CD14-positive monocyte (primary cell): ENCODE data around the gene ZNF423. TPM values are rescaled to one million over a fixed set of nuclear protein-coding genes. Genes with fewer than 3 reads are reported as not detected.
A peak's percentile ranks its signal among the peaks of the same experiment; 100 is the strongest.

Experiments
- DNase-seq, 3 donors: peaks; one replicate each; pipeline ENCODE4 v3.0.0-alpha.2; 2011 to 2022
- H2AFZ ChIP-seq: 2 replicates; pipeline ENCODE4 v1.6.0; 2012; ENCODE audit warnings: mild to moderate bottlenecking, low read depth, low read length, inconsistent platforms; ENCODE audit not compliant: insufficient read depth, poor library complexity, severe bottlenecking
- H3K27ac ChIP-seq, 2 donors: 1 replicate in 1 of 2; 2 replicates in 1 of 2; pipeline ENCODE4 v1.5.1; 2012 to 2013; ENCODE audit warnings: low read length in 2 of 2, control low read depth in 1 of 2, inconsistent platforms in 1 of 2, low read depth in 1 of 2, mild to moderate bottlenecking in 1 of 2
- H3K27me3 ChIP-seq, 2 donors: one replicate each; pipeline versions ENCODE4 v1.6.0 to v1.6.1; 2011 to 2013; ENCODE audit warnings: low read length in 2 of 2; ENCODE audit not compliant: control insufficient read depth in 2 of 2, insufficient read depth in 2 of 2
- H3K36me3 ChIP-seq, 2 donors: replicated peaks in 1 of 2; 1 replicate in 1 of 2; 2 replicates in 1 of 2; pipeline versions ENCODE4 v1.5.1 to v1.6.1; 2012 to 2013; ENCODE audit warnings: low read length in 2 of 2, control low read depth in 1 of 2, inconsistent platforms in 1 of 2, mild to moderate bottlenecking in 1 of 2; ENCODE audit not compliant: insufficient read depth in 2 of 2, control insufficient read depth in 1 of 2
- H3K4me1 ChIP-seq, 2 donors: 1 replicate in 1 of 2; 2 replicates in 1 of 2; pipeline versions ENCODE4 v1.5.1 to v1.6.1; 2012 to 2013; ENCODE audit warnings: low read length in 2 of 2, control low read depth in 1 of 2, inconsistent platforms in 1 of 2, mild to moderate bottlenecking in 1 of 2, moderate library complexity in 1 of 2; ENCODE audit not compliant: insufficient read depth in 2 of 2, control insufficient read depth in 1 of 2
- H3K4me2 ChIP-seq: replicated peaks from 2 replicates; pipeline ENCODE3; 2012; ENCODE audit warnings: low read length, moderate library complexity, mild to moderate bottlenecking; ENCODE audit not compliant: poor library complexity, severe bottlenecking; ENCODE audit errors: extremely low read depth
- H3K4me3 ChIP-seq, 3 experiments: fragments of 200-600 bp in 1 of 3; sonication (generic) in 1 of 3; replicated peaks in 1 of 3; 1 replicate in 2 of 3; 2 replicates in 1 of 3; pipeline ENCODE4 v1.5.1; 2011 to 2013; ENCODE audit warnings: low read length in 3 of 3, mild to moderate bottlenecking in 3 of 3, control low read depth in 2 of 3, low read depth in 2 of 3, inconsistent platforms in 1 of 3, moderate library complexity in 1 of 3
- H3K79me2 ChIP-seq: 2 replicates; pipeline ENCODE4 v1.6.0; 2012; ENCODE audit warnings: mild to moderate bottlenecking, control low read depth, inconsistent platforms, low read length, moderate library complexity; ENCODE audit not compliant: insufficient read depth
- H3K9ac ChIP-seq: 2 replicates; pipeline ENCODE4 v1.6.0; 2017; ENCODE audit warnings: low read length, mild to moderate bottlenecking; ENCODE audit not compliant: insufficient read depth, poor library complexity, severe bottlenecking
- H3K9me3 ChIP-seq, 2 donors: replicated peaks in 1 of 2; 1 replicate in 1 of 2; 2 replicates in 1 of 2; pipeline versions ENCODE4 v1.5.1 to v1.6.1; 2012 to 2013; ENCODE audit warnings: low read length in 2 of 2, control low read depth in 1 of 2; ENCODE audit not compliant: control insufficient read depth in 1 of 2, insufficient read depth in 1 of 2
- H4K20me1 ChIP-seq: 2 replicates; pipeline ENCODE4 v1.6.0; 2012; ENCODE audit warnings: mild to moderate bottlenecking, low read length, control low read depth, moderate library complexity; ENCODE audit not compliant: insufficient read depth
- H3K27ac Mint-ChIP-seq, 7 donors: one replicate each; pipeline ENCODE4 v1.8.0; 2020; ENCODE audit warnings: mild to moderate bottlenecking in 7 of 7, mixed read lengths in 7 of 7, moderate library complexity in 6 of 7, inconsistent platforms in 2 of 7
- H3K27me3 Mint-ChIP-seq, 3 donors: one replicate each; pipeline ENCODE4 v1.8.0; 2021 to 2022; ENCODE audit warnings: low read depth in 3 of 3, mild to moderate bottlenecking in 3 of 3, mixed read lengths in 3 of 3, moderate library complexity in 3 of 3, inconsistent platforms in 1 of 3
- H3K36me3 Mint-ChIP-seq, 2 donors: one replicate each; pipeline ENCODE4 v1.8.0; 2020; ENCODE audit warnings: mixed read lengths in 2 of 2, inconsistent platforms in 1 of 2, mild to moderate bottlenecking in 1 of 2
- H3K4me1 Mint-ChIP-seq: one replicate; pipeline ENCODE4 v1.8.0; 2020; ENCODE audit warnings: mild to moderate bottlenecking, mixed read lengths
- H3K4me3 Mint-ChIP-seq, 2 donors: one replicate each; pipeline ENCODE4 v1.8.0; 2020; ENCODE audit warnings: mild to moderate bottlenecking in 2 of 2, mixed read lengths in 2 of 2, moderate library complexity in 1 of 2
- H3K9me3 Mint-ChIP-seq, 7 donors: one replicate each; pipeline ENCODE4 v1.8.0; 2020 to 2022; ENCODE audit warnings: mixed read lengths in 7 of 7, mild to moderate bottlenecking in 6 of 7, moderate library complexity in 6 of 7, inconsistent platforms in 2 of 7
- WGBS: methylation state at CpG from one replicate; pipeline ENCODE4 v1.1.5; 2013; ENCODE audit warnings: missing lambda C conversion rate; ENCODE audit not compliant: insufficient coverage; 5-methylcytosine and 5-hydroxymethylcytosine counted together
- intact Hi-C, 2 donors: fragments of 100-400 bp; cut with micrococcal nuclease; formaldehyde crosslinking; loops; one replicate each; pipeline versions ENCODE4 v1.15.0 to v1.15.1; 2023
- polyA plus RNA-seq, 3 donors: library from polyadenylated mRNA; depleted of rRNA in 1 of 3; unstranded in 2 of 3; stranded (reverse) in 1 of 3; fragments of 300-500 nt in 2 of 3; fragments of >200 nt in 1 of 3; fragmentation: Illumina TruSeq in 2 of 3; gene quantifications; 1 replicate in 2 of 3; 2 replicates in 1 of 3; pipeline ENCODE4 v1.2.3, GENCODE V29; 2012 to 2021
- TF ChIP-seq, protein P1 (sequence below): fragments of 200-600 bp; IDR thresholded peaks from one replicate; pipeline ENCODE4 v1.8.0; 2022; ENCODE audit warnings: antibody characterized with exemption, mild to moderate bottlenecking

The ZNF423 gene
- polyA plus RNA-seq, 3 donors: not detected

GRCh38 chr16:49457196-49457595, 398.7 kb downstream of the ZNF423 start:
- H3K36me3 Mint-ChIP-seq: no peaks in the 10 kb centered on the region
- no peak for DNase-seq

DNA sequence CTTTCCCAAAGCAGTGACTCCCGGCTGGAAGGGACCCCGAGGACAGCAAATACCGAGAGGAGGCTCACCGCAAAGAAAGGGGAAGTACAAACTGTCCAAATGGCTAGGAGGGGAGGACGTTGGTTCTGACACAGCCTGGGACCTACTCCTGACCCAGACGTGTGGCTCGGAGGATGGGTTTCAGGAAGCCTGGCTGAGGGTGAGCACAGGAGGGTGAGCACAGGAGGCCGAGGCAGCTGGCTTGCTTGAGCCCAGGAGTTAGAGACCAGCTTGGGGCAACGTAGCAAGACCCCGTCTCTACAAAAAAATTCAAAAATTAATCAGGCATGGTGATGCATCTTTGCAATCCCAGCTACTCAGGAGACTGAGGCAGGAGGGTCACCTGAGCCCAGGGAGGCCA, 399.1 kb downstream of the ZNF423 start:
- H3K36me3 ChIP-seq: no peaks in the 10 kb centered on the region
- H3K4me3 ChIP-seq: no peak overlapping the region
- TF ChIP-seq, protein P1, sequence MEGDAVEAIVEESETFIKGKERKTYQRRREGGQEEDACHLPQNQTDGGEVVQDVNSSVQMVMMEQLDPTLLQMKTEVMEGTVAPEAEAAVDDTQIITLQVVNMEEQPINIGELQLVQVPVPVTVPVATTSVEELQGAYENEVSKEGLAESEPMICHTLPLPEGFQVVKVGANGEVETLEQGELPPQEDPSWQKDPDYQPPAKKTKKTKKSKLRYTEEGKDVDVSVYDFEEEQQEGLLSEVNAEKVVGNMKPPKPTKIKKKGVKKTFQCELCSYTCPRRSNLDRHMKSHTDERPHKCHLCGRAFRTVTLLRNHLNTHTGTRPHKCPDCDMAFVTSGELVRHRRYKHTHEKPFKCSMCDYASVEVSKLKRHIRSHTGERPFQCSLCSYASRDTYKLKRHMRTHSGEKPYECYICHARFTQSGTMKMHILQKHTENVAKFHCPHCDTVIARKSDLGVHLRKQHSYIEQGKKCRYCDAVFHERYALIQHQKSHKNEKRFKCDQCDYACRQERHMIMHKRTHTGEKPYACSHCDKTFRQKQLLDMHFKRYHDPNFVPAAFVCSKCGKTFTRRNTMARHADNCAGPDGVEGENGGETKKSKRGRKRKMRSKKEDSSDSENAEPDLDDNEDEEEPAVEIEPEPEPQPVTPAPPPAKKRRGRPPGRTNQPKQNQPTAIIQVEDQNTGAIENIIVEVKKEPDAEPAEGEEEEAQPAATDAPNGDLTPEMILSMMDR: no peak
- H3K79me2 ChIP-seq: no peaks in the 10 kb centered on the region
- Mint-ChIP-seq H3K36me3 (no peaks in the 10 kb centered on the region), H3K27me3 (peaks cover 3 to 7% (median 5%) of the 10 kb centered on the region in 3 donors), H3K9me3 (peaks cover 0 to 4% (median 0%) of the 10 kb centered on the region in 7 donors), H3K4me1 (peaks cover 6% of the 10 kb centered on the region), H3K27ac (peak overlapping the region in 1 of 7 donors; percentile 31), H3K4me3 (no peak overlapping the region)
- H3K4me2 ChIP-seq: no peak overlapping the region
- no peak overlapping the region for H3K27ac ChIP-seq
- H2AFZ ChIP-seq: no peak overlapping the region
- H3K9me3 ChIP-seq: no peaks in the 10 kb centered on the region
- 65% methylated on average over 7 of the region's 10 CpGs for WGBS
- no peaks in the 10 kb centered on the region for H4K20me1 ChIP-seq
- peaks cover 0 to 4% of the 10 kb centered on the region in 2 donors for H3K27me3 ChIP-seq
- no peak overlapping the region for H3K9ac ChIP-seq
- no peaks in the 10 kb centered on the region for H3K4me1 ChIP-seq
- DNase-seq: no peak
- intact Hi-C loops: no loop called here

More at GRCh38 chr16:49457196-49457595, 398.7 kb downstream of the ZNF423 start:
- H3K4me1 ChIP-seq: no peaks in the 10 kb centered on the region
- peaks cover 0 to 4% of the 10 kb centered on the region in 2 donors for H3K27me3 ChIP-seq
- H3K79me2 ChIP-seq: no peaks in the 10 kb centered on the region
- H3K4me2 ChIP-seq: no peak overlapping the region
- H2AFZ ChIP-seq: no peak overlapping the region
- H3K4me1 Mint-ChIP-seq: peaks cover 6% of the 10 kb centered on the region
- H3K4me3 Mint-ChIP-seq: no peak overlapping the region
- peaks cover 2 to 7% (median 3%) of the 10 kb centered on the region in 3 donors for H3K27me3 Mint-ChIP-seq
- H3K27ac Mint-ChIP-seq: peak overlapping the region in 2 of 7 donors; percentile 17 to 31
- no peaks in the 10 kb centered on the region for H3K9me3 ChIP-seq
- intact Hi-C loops: no loop called here
- no peaks in the 10 kb centered on the region for H3K36me3 ChIP-seq
- H3K4me3 ChIP-seq: no peak overlapping the region
- no peaks in the 10 kb centered on the region for H4K20me1 ChIP-seq
- no peak overlapping the region for H3K9ac ChIP-seq
- TF ChIP-seq, protein P1: no peak
- no peak overlapping the region for H3K27ac ChIP-seq
- peaks cover 0 to 4% (median 0%) of the 10 kb centered on the region in 7 donors for H3K9me3 Mint-ChIP-seq
- 88% methylated on average over 7 of the region's 7 CpGs for WGBS
